H1 (cell line): ENCODE data around the gene RAPH1. TPM values are rescaled to one million over a fixed set of nuclear protein-coding genes. Genes with fewer than 3 reads are reported as not detected.

ENCODE experiments used
- CTCF ChIA-PET: fragments of 300-600 bp; sonication (Branson Sonifier 250); formaldehyde crosslinking; loops from one replicate; lab custom pipeline; 2021; ENCODE audit not compliant: partially characterized antibody; lab: Charles Lee
- POLR2A ChIA-PET: fragments of 300-600 bp; sonication (Branson Sonifier 250); formaldehyde crosslinking; loops from one replicate; lab custom pipeline; 2021; ENCODE audit warnings: inconsistent platforms; ENCODE audit not compliant: partially characterized antibody; lab: Charles Lee
- DNase-seq, 2 experiments: peaks; one replicate each; pipeline versions ENCODE4 v3.0.0 to v3.0.0-alpha.2; 2010 to 2022; ENCODE audit warnings: low spot score in 2 of 2, low read depth in 1 of 2, mixed read lengths in 1 of 2
- FAIRE-seq: peaks from 2 replicates; lab custom pipeline; 2011; peaks lifted over from hg19 to GRCh38; lab: Jason Lieb, UNC
- H2AFZ ChIP-seq: 2 replicates; pipeline ENCODE4 v1.8.1; 2012; ENCODE audit warnings: low read length, inconsistent platforms
- H2AK5ac ChIP-seq: 2 replicates; pipeline ENCODE4 v1.6.1; 2013; ENCODE audit warnings: low read depth, low read length
- H2BK120ac ChIP-seq: replicated peaks from 2 replicates; pipeline ENCODE3; 2013; ENCODE audit warnings: low read depth, low read length, inconsistent platforms
- H2BK12ac ChIP-seq: 2 replicates; pipeline ENCODE4 v1.6.1; 2013; ENCODE audit warnings: low read depth, low read length
- H2BK15ac ChIP-seq: 2 replicates; pipeline ENCODE4 v1.6.1; 2013; ENCODE audit warnings: low read length
- H2BK20ac ChIP-seq: 2 replicates; pipeline ENCODE4 v1.6.1; 2013; ENCODE audit warnings: low read length
- H2BK5ac ChIP-seq: 2 replicates; pipeline ENCODE4 v1.6.1; 2013; ENCODE audit warnings: low read depth, low read length
- H3K14ac ChIP-seq: 2 replicates; pipeline ENCODE4 v1.6.1; 2013; ENCODE audit warnings: inconsistent platforms; ENCODE audit not compliant: insufficient read length
- H3K18ac ChIP-seq: 2 replicates; pipeline ENCODE4 v1.6.1; 2013; ENCODE audit warnings: low read length; ENCODE audit errors: extremely low read depth
- H3K23ac ChIP-seq: 2 replicates; pipeline ENCODE4 v1.6.1; 2013; ENCODE audit warnings: inconsistent platforms; ENCODE audit not compliant: insufficient read length
- H3K23me2 ChIP-seq: 2 replicates; pipeline ENCODE4 v1.6.1; 2013; ENCODE audit warnings: low read depth, low read length
- H3K27ac ChIP-seq: 2 replicates; pipeline ENCODE4 v1.6.1; 2011; ENCODE audit warnings: low read depth, low read length, inconsistent platforms
- H3K27me3 ChIP-seq, 4 experiments: replicated peaks in 1 of 4; 1 replicate in 1 of 4; 2 replicates in 3 of 4; pipeline versions ENCODE4 v1.6.1 to v1.8.1; 2011 to 2013; ENCODE audit warnings: low read length in 3 of 4, mild to moderate bottlenecking in 3 of 4, inconsistent platforms in 2 of 4, mixed read lengths in 2 of 4, moderate library complexity in 1 of 4; ENCODE audit not compliant: control insufficient read depth in 3 of 4, insufficient read depth in 3 of 4; ENCODE audit errors: extremely low read depth in 1 of 4
- H3K36me3 ChIP-seq, 4 experiments: 2 replicates each; pipeline versions ENCODE4 v1.6.1 to v1.8.1; 2011 to 2013; ENCODE audit warnings: mild to moderate bottlenecking in 4 of 4, low read length in 3 of 4, moderate library complexity in 2 of 4, control low read depth in 1 of 4, inconsistent platforms in 1 of 4; ENCODE audit not compliant: insufficient read depth in 4 of 4, control insufficient read depth in 2 of 4
- H3K4ac ChIP-seq: replicated peaks from 2 replicates; pipeline ENCODE3; 2013; ENCODE audit warnings: low read length, low read depth, mixed read lengths, inconsistent platforms; ENCODE audit not compliant: insufficient read length
- H3K4me1 ChIP-seq, 4 experiments: replicated peaks in 1 of 4; 1 replicate in 1 of 4; 2 replicates in 3 of 4; pipeline versions ENCODE4 v1.6.1 to v1.8.1; 2011 to 2013; ENCODE audit warnings: low read length in 3 of 4, inconsistent platforms in 2 of 4, mixed read lengths in 1 of 4; ENCODE audit not compliant: insufficient read depth in 4 of 4, control insufficient read depth in 3 of 4
- H3K4me2 ChIP-seq, 2 experiments: 2 replicates each; pipeline versions ENCODE4 v1.6.1 to v1.8.1; 2011 to 2013; ENCODE audit warnings: low read depth in 2 of 2, low read length in 2 of 2, control low read depth in 1 of 2, inconsistent platforms in 1 of 2, mild to moderate bottlenecking in 1 of 2; ENCODE audit not compliant: insufficient read depth in 1 of 2
- H3K4me3 ChIP-seq, 4 experiments: fragments of 200-600, 300-600 bp in 1 of 4; sonication (generic), shearing (Covaris generic), sonication (Bioruptor Twin) in 1 of 4; 2 replicates each; pipeline versions ENCODE4 v1.5.1 to v1.8.1; 2011 to 2016; ENCODE audit warnings: low read length in 4 of 4, low read depth in 3 of 4, control low read depth in 2 of 4, inconsistent platforms in 2 of 4, mild to moderate bottlenecking in 2 of 4, mixed read lengths in 1 of 4, moderate library complexity in 1 of 4; ENCODE audit not compliant: insufficient read depth in 2 of 4; ENCODE audit errors: extremely low read depth in 1 of 4
- H3K56ac ChIP-seq: replicated peaks from 2 replicates; pipeline ENCODE3; 2013; ENCODE audit warnings: low read depth, mild to moderate bottlenecking, mixed read lengths, low read length, inconsistent platforms; ENCODE audit not compliant: insufficient read length
- H3K79me1 ChIP-seq: 2 replicates; pipeline ENCODE4 v1.6.1; 2013; ENCODE audit warnings: low read depth, low read length, control low read depth
- H3K79me2 ChIP-seq, 2 experiments: 2 replicates each; pipeline versions ENCODE4 v1.6.1 to v1.8.1; 2012 to 2013; ENCODE audit warnings: low read length in 2 of 2, mild to moderate bottlenecking in 2 of 2, inconsistent platforms in 1 of 2; ENCODE audit not compliant: insufficient read depth in 2 of 2, control insufficient read depth in 1 of 2
- H3K9ac ChIP-seq, 4 experiments: replicated peaks in 1 of 4; 1 replicate in 1 of 4; 2 replicates in 3 of 4; pipeline versions ENCODE4 v1.6.1 to v1.8.1; 2011 to 2013; ENCODE audit warnings: low read depth in 3 of 4, low read length in 3 of 4, control low read depth in 2 of 4, mild to moderate bottlenecking in 2 of 4, moderate library complexity in 2 of 4, inconsistent platforms in 1 of 4; ENCODE audit errors: extremely low read depth in 1 of 4
- H3K9me3 ChIP-seq, 2 experiments: 2 replicates each; pipeline versions ENCODE4 v1.6.1 to v1.8.1; 2012 to 2013; ENCODE audit warnings: mild to moderate bottlenecking in 2 of 2, moderate library complexity in 2 of 2, control low read depth in 1 of 2, inconsistent platforms in 1 of 2, low read depth in 1 of 2, low read length in 1 of 2, mixed read lengths in 1 of 2; ENCODE audit not compliant: insufficient read depth in 2 of 2
- H4K20me1 ChIP-seq, 2 experiments: replicated peaks in 1 of 2; 2 replicates each; pipeline versions ENCODE3 to v1.8.1; 2011 to 2013; ENCODE audit warnings: inconsistent platforms in 2 of 2, low read length in 2 of 2, mild to moderate bottlenecking in 1 of 2; ENCODE audit not compliant: insufficient read depth in 2 of 2, control insufficient read depth in 1 of 2
- H4K5ac ChIP-seq: 2 replicates; pipeline ENCODE4 v1.6.1; 2013; ENCODE audit warnings: low read length, low read depth, mixed read lengths, inconsistent platforms; ENCODE audit not compliant: insufficient read length
- H4K8ac ChIP-seq: 2 replicates; pipeline ENCODE4 v1.8.0; 2013; ENCODE audit warnings: mild to moderate bottlenecking, moderate library complexity, low read length, inconsistent platforms; ENCODE audit not compliant: insufficient read depth; ENCODE audit errors: extremely low read depth
- H4K91ac ChIP-seq: replicated peaks from 2 replicates; pipeline ENCODE3; 2013; ENCODE audit warnings: low read length, mixed read lengths, inconsistent platforms; ENCODE audit not compliant: insufficient read length
- CBX5 ChIP-seq: fragments of 300-800, 300-1000 bp; sonication (generic); IDR thresholded peaks from 2 replicates; pipeline ENCODE4 v1.7.1; 2016; ENCODE audit warnings: antibody characterized with exemption, low read length, low read depth
- EGR1 ChIP-seq: IDR thresholded peaks from 2 replicates; pipeline ENCODE4 v1.6.1; 2011; ENCODE audit warnings: low read depth, low read length, borderline replicate concordance
- MAFK ChIP-seq: IDR thresholded peaks from 2 replicates; pipeline ENCODE4 v1.6.1; 2012; ENCODE audit warnings: low read depth, mild to moderate bottlenecking, improper control_type of control experiment, low read length
- RBBP5 ChIP-seq: IDR thresholded peaks from 2 replicates; pipeline ENCODE4 v1.7.1; 2012; ENCODE audit warnings: low read depth, mild to moderate bottlenecking, inconsistent platforms, low read length, moderate library complexity, borderline replicate concordance
- WGBS, 2 experiments: shearing (Covaris generic) in 1 of 2; methylation state at CpG; one replicate each; pipeline versions ENCODE4 v1.1.6 to v1.1.7; 2013 to 2015; ENCODE audit warnings: low lambda C conversion rate in 2 of 2, mixed read lengths in 2 of 2, inconsistent platforms in 1 of 2, low coverage in 1 of 2, missing lambda C conversion rate in 1 of 2; ENCODE audit not compliant: insufficient replicate concordance in 2 of 2, insufficient coverage in 1 of 2, insufficient read length in 1 of 2; ENCODE audit errors: extremely low coverage in 1 of 2, missing lambda C conversion rate in 1 of 2; 5-methylcytosine and 5-hydroxymethylcytosine counted together
- polyA plus RNA-seq, 7 experiments: library from polyadenylated mRNA; depleted of rRNA in 3 of 7; stranded (reverse) in 5 of 7; unstranded in 2 of 7; fragments of >200 nt in 5 of 7; fragments of 200-250 nt in 2 of 7; gene quantifications; 1 replicate in 5 of 7; 2 replicates in 1 of 7; 4 replicates in 1 of 7; pipeline versions ENCODE4 v1.2.1 to v1.2.3, GENCODE V29; 2011 to 2013; ENCODE audit warnings: missing spikeins in 2 of 7, mixed read lengths in 2 of 7
- total RNA-seq: library from RNA; stranded (reverse); fragmentation: NEBNext Ultra II Directional; extraction: Animal tissue kit (Norgen Biotek cat#: 25700); gene quantifications from 2 replicates; pipeline ENCODE4 v1.2.1, GENCODE V29; 2021

RAPH1 gene
- total and polyA plus RNA-seq, 2 of the 8 experiments (the other 6 are each of a cell fraction or from before 2014, with no cell fraction given), result 3.8 to 27.4 TPM

DNA sequence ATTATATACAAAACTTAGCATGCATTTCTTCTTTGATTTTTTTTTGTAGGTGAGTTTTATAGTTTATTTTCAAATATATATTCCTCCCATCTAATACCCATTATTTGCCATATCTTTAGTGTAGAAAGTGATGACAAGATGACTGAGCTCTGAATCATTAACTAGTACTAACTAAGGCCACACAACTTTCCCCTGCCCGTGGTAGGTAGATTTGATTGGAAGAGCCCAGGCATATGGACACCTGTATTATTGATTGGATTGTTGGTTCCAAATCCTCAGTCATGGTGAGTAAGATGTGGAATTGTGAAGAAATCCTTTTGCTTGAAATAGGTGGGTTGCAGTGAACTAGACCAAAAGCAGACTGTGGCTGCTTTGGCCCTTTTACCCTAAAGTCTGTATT lies 152.1 kb downstream of the RAPH1 start:
- Histone ChIP-seq H4K91ac (no peak overlapping the region), H3K4ac (no peak overlapping the region), H3K18ac (no peak overlapping the region), H2BK15ac (no peak overlapping the region), H3K27me3 (no peaks in the 10 kb centered on the region), H3K4me2 (no peak overlapping the region), H4K5ac (no peak overlapping the region), H2AFZ (no peak overlapping the region), H3K14ac (no peak overlapping the region), H2BK5ac (no peak overlapping the region), H3K9me3 (no peaks in the 10 kb centered on the region), H2BK12ac (no peak overlapping the region), H3K23me2 (no peaks in the 10 kb centered on the region), H3K79me1 (no peaks in the 10 kb centered on the region), H3K4me3 (no peak overlapping the region), H3K56ac (no peak overlapping the region), H3K36me3 (peaks cover 0 to 10% (median 2%) of the 10 kb centered on the region in 4 experiments; a peak in 3 of 8 replicates), H3K4me1 (no peaks in the 10 kb centered on the region), H4K20me1 (no peaks in the 10 kb centered on the region), H3K9ac (no peak overlapping the region), H3K23ac (no peak overlapping the region), H2BK120ac (no peak overlapping the region), H2AK5ac (no peak overlapping the region), H4K8ac (no peak overlapping the region), H3K79me2 (0 out of 4 replicates have a peak, but pooled peaks cover 0 to 8% of the 10 kb centered on the region in 2 experiments), H2BK20ac (no peak overlapping the region), H3K27ac (no peak overlapping the region)
- ChIA-PET CTCF (no interaction called here), POLR2A (interaction anchor here (1.2 kb wide), 1 partner anchor 748 kb away, joined by 3 read pairs; the partner anchor contains the start of gene FAM117B)
- DNase-seq (no peak), FAIRE-seq (no peak)
- TF ChIP-seq RBBP5 (no peak), CBX5 (no peak), MAFK (no peak), EGR1 (no peak)
- WGBS, 2 experiments, result 100% methylated on average over 1 of the region's 1 CpG; no CpG with 5 or more reads in 1 of the 2 experiments
